HCT116 (cell line): Measurements from ENCODE around the gene LPIN1. TPM values are rescaled to one million over a fixed set of nuclear protein-coding genes. Genes with fewer than 3 reads are reported as not detected.

Experiments
- ATAC-seq: fragments of 200-7000 bp; cut with Tn5 transposase; 2 replicates; pipeline ENCODE4 v1.9.1; 2020; ENCODE audit warnings: mild to moderate bottlenecking, moderate library complexity
- BruUV-seq: library from RNA; stranded (reverse); fragments of 400-500 nt; replicated peaks from 2 replicates; lab custom pipeline; 2021; lab: Mats Ljungman, UMichigan
- CTCF ChIA-PET: fragments of 300-600 bp; sonication (Branson Sonifier 250); formaldehyde crosslinking; loops from one replicate; lab custom pipeline; 2021; ENCODE audit warnings: antibody characterized with exemption; lab: Charles Lee
- POLR2A ChIA-PET: fragments of 300-600, 350-600 bp; sonication (Branson Sonifier 250); formaldehyde crosslinking; loops from one replicate; lab custom pipeline; 2021; ENCODE audit warnings: antibody characterized with exemption; lab: Charles Lee
- RAD21 ChIA-PET, 2 experiments: fragments of 300-600 bp; sonication (Branson Sonifier 250); formaldehyde crosslinking; loops; one replicate each; lab custom pipeline; 2023; ENCODE audit warnings: low total read pairs in 2 of 2; ENCODE audit not compliant: uncharacterized antibody in 2 of 2, unreplicated experiment in 2 of 2, low non-redundant PET in 1 of 2; lab: Charles Lee
- DNase-seq: peaks from one replicate; pipeline ENCODE4 v3.0.0-alpha.2; 2010; ENCODE audit warnings: low read depth, low spot score
- H2AFZ ChIP-seq: fragments of 200-600 bp; shearing (Covaris generic), sonication (generic); 2 replicates; pipeline ENCODE4 v1.6.1; 2017; ENCODE audit warnings: low read depth, mixed run types, mixed read lengths, antibody characterized with exemption, low read length; ENCODE audit not compliant: poor library complexity, severe bottlenecking
- H3K27ac ChIP-seq: 2 replicates; pipeline ENCODE4 v1.5.1; 2012; ENCODE audit warnings: low read depth, low read length
- H3K27me3 ChIP-seq: fragments of 200-600 bp; sonication (generic); 2 replicates; pipeline ENCODE4 v1.6.1; 2016; ENCODE audit warnings: mixed run types, low read length, mixed read lengths; ENCODE audit not compliant: insufficient read depth
- H3K36me3 ChIP-seq, 2 experiments: fragments of 200-500 bp in 1 of 2; fragments of 200-600 bp in 1 of 2; sonication (Bioruptor generic) in 1 of 2; sonication (generic) in 1 of 2; 2 replicates each; pipeline versions ENCODE4 v1.5.1 to v1.6.1; 2014 to 2016; ENCODE audit warnings: low read length in 2 of 2, inconsistent platforms in 1 of 2, mixed read lengths in 1 of 2, mixed run types in 1 of 2; ENCODE audit not compliant: insufficient read depth in 2 of 2, control insufficient read depth in 1 of 2
- H3K4me1 ChIP-seq, 2 experiments: fragments of 200-600 bp in 1 of 2; sonication (generic) in 1 of 2; 2 replicates each; pipeline versions ENCODE4 v1.5.1 to v1.6.1; 2012 to 2017; ENCODE audit warnings: low read length in 2 of 2, inconsistent platforms in 1 of 2, mild to moderate bottlenecking in 1 of 2, mixed read lengths in 1 of 2, mixed run types in 1 of 2, moderate library complexity in 1 of 2; ENCODE audit not compliant: insufficient read depth in 2 of 2, control insufficient read depth in 1 of 2
- H3K4me2 ChIP-seq: fragments of 200-600 bp; sonication (generic); 2 replicates; pipeline ENCODE4 v1.6.1; 2017; ENCODE audit warnings: mixed run types, low read length, mixed read lengths
- H3K4me3 ChIP-seq, 2 experiments: fragments of 200-600 bp in 1 of 2; sonication (generic) in 1 of 2; replicated peaks in 1 of 2; 2 replicates each; pipeline ENCODE4 v1.5.1; 2011 to 2016; ENCODE audit warnings: low read length in 2 of 2, control low read depth in 1 of 2, low read depth in 1 of 2, mild to moderate bottlenecking in 1 of 2, mixed read lengths in 1 of 2, mixed run types in 1 of 2
- H3K79me2 ChIP-seq: fragments of 200-600 bp; sonication (generic); 2 replicates; pipeline ENCODE4 v1.6.1; 2017; ENCODE audit warnings: mild to moderate bottlenecking, mixed run types, low read length, moderate library complexity, mixed read lengths; ENCODE audit not compliant: insufficient read depth
- H3K9ac ChIP-seq: fragments of 200-600 bp; sonication (generic); 2 replicates; pipeline ENCODE4 v1.6.1; 2016; ENCODE audit warnings: low read length, mixed read lengths
- H3K9me2 ChIP-seq: fragments of 200-600 bp; sonication (generic), shearing (Covaris generic); 2 replicates; pipeline ENCODE4 v1.6.1; 2017; ENCODE audit warnings: mixed run types, mild to moderate bottlenecking, moderate library complexity; ENCODE audit not compliant: insufficient read depth
- H3K9me3 ChIP-seq, 2 experiments: fragments of 200-500 bp in 1 of 2; fragments of 200-600 bp in 1 of 2; sonication (Bioruptor generic) in 1 of 2; sonication (generic) in 1 of 2; 2 replicates each; pipeline ENCODE4 v1.6.1; 2014 to 2017; ENCODE audit warnings: low read length in 2 of 2, mixed read lengths in 2 of 2, inconsistent platforms in 1 of 2, low read depth in 1 of 2, mild to moderate bottlenecking in 1 of 2, mixed run types in 1 of 2, moderate library complexity in 1 of 2; ENCODE audit not compliant: control insufficient read depth in 1 of 2, insufficient read depth in 1 of 2
- H4K20me1 ChIP-seq: fragments of 200-600 bp; sonication (generic), shearing (Covaris generic); 2 replicates; pipeline ENCODE4 v1.6.1; 2017; ENCODE audit warnings: mixed run types, mild to moderate bottlenecking, moderate library complexity; ENCODE audit not compliant: insufficient read depth
- CBX3 ChIP-seq: IDR thresholded peaks from 2 replicates; pipeline ENCODE4 v1.6.1; 2012; ENCODE audit warnings: low read depth
- CEBPB ChIP-seq: IDR thresholded peaks from 2 replicates; pipeline ENCODE4 v1.6.1; 2012; ENCODE audit warnings: low read depth
- EGR1 ChIP-seq: IDR thresholded peaks from 2 replicates; pipeline ENCODE4 v1.6.1; 2012; ENCODE audit warnings: low read depth
- ELF1 ChIP-seq: IDR thresholded peaks from 2 replicates; pipeline ENCODE4 v1.6.1; 2012; ENCODE audit warnings: low read depth, borderline replicate concordance
- EZH2 ChIP-seq: fragments of 200-600 bp; sonication (generic); IDR thresholded peaks from 2 replicates; pipeline ENCODE4 v1.6.1; 2017; ENCODE audit warnings: antibody characterized with exemption, mixed run types
- EZH2phosphoT487 ChIP-seq: fragments of 200-600 bp; IDR thresholded peaks from 2 replicates; pipeline ENCODE4 v1.6.1; 2018; ENCODE audit warnings: antibody characterized with exemption, borderline replicate concordance
- FOSL1 ChIP-seq: IDR thresholded peaks from 2 replicates; pipeline ENCODE4 v1.6.1; 2012; ENCODE audit warnings: low read depth
- JUND ChIP-seq: IDR thresholded peaks from 2 replicates; pipeline ENCODE4 v1.6.1; 2012
- POLR2A ChIP-seq: IDR thresholded peaks from 2 replicates; pipeline ENCODE4 v1.7.0; 2011; ENCODE audit warnings: borderline replicate concordance; ENCODE audit not compliant: insufficient read depth, insufficient read length; ENCODE audit errors: extremely low read depth
- RAD21 ChIP-seq: IDR thresholded peaks from 2 replicates; pipeline ENCODE4 v1.6.1; 2012; ENCODE audit warnings: low read depth, mild to moderate bottlenecking
- SIN3A ChIP-seq: IDR thresholded peaks from 2 replicates; pipeline ENCODE4 v1.6.1; 2012; ENCODE audit warnings: low read depth
- SP1 ChIP-seq: IDR thresholded peaks from 2 replicates; pipeline ENCODE4 v1.6.1; 2012; ENCODE audit warnings: low read depth
- SRF ChIP-seq: IDR thresholded peaks from 2 replicates; pipeline ENCODE4 v1.6.1; 2012; ENCODE audit warnings: low read depth
- TCF7L2 ChIP-seq: IDR thresholded peaks from 2 replicates; pipeline ENCODE4 v1.7.0; 2011; ENCODE audit warnings: borderline replicate concordance, inconsistent platforms; ENCODE audit not compliant: insufficient read depth, insufficient read length; ENCODE audit errors: extremely low read depth
- ZFX ChIP-seq: fragments of 450-650 bp; IDR thresholded peaks from 2 replicates; pipeline ENCODE4 v1.6.1; 2017
- ZNF274 ChIP-seq: fragments of 200-500 bp; sonication (Bioruptor generic); IDR thresholded peaks from 2 replicates; pipeline ENCODE4 v1.6.1; 2014; ENCODE audit warnings: mild to moderate bottlenecking, low read depth, low read length, inconsistent platforms
- intact Hi-C: fragments of 100-400 bp; cut with micrococcal nuclease; formaldehyde crosslinking; loops from 2 replicates; pipeline ENCODE4 v1.10.0; 2022
- total RNA-seq: library from RNA; stranded (reverse); gene quantifications from one replicate; pipeline ENCODE4 v1.2.1, GENCODE V29; 2021; ENCODE audit not compliant: unreplicated experiment
- TF ChIP-seq, protein P1 (sequence below): IDR thresholded peaks from 2 replicates; pipeline ENCODE4 v1.6.1; 2012
- TF ChIP-seq, protein P2 (sequence below): IDR thresholded peaks from 2 replicates; pipeline ENCODE4 v1.6.1; 2011; ENCODE audit warnings: mild to moderate bottlenecking, low read length, moderate library complexity; ENCODE audit not compliant: insufficient replicate concordance; ENCODE audit errors: extremely low read depth
- TF ChIP-seq, protein P3 (sequence below): IDR thresholded peaks from 2 replicates; pipeline ENCODE4 v1.6.1; 2012; ENCODE audit warnings: low read depth

LPIN1 gene
- total RNA-seq, 1 experiment from 2014 or later = 16.7 TPM

DNA sequence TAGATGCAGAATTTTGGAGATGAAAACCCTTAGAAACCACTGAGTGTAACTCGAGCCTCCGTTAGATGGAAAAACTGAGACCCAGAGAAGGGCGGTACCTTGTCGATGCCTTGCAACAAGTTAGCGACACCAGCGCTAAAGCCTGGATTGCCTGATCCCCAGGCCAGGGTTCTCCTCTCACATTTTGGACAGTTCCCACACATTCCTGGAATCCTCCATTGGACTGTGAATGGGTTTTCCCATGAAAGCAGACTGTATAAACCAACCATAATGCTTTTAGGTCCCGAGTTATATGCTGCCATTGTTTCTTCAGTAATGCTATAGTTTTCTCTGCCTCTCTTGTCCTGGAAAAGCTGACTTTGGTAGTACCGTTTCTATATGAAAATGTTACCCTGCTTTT is 37.1 kb upstream of the LPIN1 start:
- ATAC-seq (no peak), DNase-seq (no peak)
- no peak for TF ChIP-seq SRF
- no peak for TF ChIP-seq ELF1
- TF ChIP-seq SP1 = no peak
- TF ChIP-seq FOSL1 = no peak
- TF ChIP-seq TCF7L2 = no peak
- TF ChIP-seq EGR1 = no peak
- TF ChIP-seq, protein P1, sequence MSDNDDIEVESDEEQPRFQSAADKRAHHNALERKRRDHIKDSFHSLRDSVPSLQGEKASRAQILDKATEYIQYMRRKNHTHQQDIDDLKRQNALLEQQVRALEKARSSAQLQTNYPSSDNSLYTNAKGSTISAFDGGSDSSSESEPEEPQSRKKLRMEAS = no peak
- no peak for TF ChIP-seq SIN3A
- no peak for TF ChIP-seq CBX3
- TF ChIP-seq ZNF274 = no peak
- TF ChIP-seq EZH2phosphoT487 = no peak
- no peak for TF ChIP-seq JUND
- no peak for TF ChIP-seq ZFX
- no peak for TF ChIP-seq EZH2
- TF ChIP-seq, protein P2, sequence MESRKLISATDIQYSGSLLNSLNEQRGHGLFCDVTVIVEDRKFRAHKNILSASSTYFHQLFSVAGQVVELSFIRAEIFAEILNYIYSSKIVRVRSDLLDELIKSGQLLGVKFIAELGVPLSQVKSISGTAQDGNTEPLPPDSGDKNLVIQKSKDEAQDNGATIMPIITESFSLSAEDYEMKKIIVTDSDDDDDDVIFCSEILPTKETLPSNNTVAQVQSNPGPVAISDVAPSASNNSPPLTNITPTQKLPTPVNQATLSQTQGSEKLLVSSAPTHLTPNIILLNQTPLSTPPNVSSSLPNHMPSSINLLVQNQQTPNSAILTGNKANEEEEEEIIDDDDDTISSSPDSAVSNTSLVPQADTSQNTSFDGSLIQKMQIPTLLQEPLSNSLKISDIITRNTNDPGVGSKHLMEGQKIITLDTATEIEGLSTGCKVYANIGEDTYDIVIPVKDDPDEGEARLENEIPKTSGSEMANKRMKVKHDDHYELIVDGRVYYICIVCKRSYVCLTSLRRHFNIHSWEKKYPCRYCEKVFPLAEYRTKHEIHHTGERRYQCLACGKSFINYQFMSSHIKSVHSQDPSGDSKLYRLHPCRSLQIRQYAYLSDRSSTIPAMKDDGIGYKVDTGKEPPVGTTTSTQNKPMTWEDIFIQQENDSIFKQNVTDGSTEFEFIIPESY = no peak
- TF ChIP-seq RAD21 = no peak
- TF ChIP-seq, protein P3, sequence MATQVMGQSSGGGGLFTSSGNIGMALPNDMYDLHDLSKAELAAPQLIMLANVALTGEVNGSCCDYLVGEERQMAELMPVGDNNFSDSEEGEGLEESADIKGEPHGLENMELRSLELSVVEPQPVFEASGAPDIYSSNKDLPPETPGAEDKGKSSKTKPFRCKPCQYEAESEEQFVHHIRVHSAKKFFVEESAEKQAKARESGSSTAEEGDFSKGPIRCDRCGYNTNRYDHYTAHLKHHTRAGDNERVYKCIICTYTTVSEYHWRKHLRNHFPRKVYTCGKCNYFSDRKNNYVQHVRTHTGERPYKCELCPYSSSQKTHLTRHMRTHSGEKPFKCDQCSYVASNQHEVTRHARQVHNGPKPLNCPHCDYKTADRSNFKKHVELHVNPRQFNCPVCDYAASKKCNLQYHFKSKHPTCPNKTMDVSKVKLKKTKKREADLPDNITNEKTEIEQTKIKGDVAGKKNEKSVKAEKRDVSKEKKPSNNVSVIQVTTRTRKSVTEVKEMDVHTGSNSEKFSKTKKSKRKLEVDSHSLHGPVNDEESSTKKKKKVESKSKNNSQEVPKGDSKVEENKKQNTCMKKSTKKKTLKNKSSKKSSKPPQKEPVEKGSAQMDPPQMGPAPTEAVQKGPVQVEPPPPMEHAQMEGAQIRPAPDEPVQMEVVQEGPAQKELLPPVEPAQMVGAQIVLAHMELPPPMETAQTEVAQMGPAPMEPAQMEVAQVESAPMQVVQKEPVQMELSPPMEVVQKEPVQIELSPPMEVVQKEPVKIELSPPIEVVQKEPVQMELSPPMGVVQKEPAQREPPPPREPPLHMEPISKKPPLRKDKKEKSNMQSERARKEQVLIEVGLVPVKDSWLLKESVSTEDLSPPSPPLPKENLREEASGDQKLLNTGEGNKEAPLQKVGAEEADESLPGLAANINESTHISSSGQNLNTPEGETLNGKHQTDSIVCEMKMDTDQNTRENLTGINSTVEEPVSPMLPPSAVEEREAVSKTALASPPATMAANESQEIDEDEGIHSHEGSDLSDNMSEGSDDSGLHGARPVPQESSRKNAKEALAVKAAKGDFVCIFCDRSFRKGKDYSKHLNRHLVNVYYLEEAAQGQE = no peak
- TF ChIP-seq POLR2A = no peak
- TF ChIP-seq CEBPB = no peak
- no peaks in the 10 kb centered on the region for H3K36me3 ChIP-seq
- CTCF ChIA-PET = interaction anchor here (1.2 kb wide), 1 partner anchor 70 kb away, joined by 3 read pairs; no protein-coding TSS in a partner anchor
- no peak overlapping the region for H3K27ac ChIP-seq
- H3K4me2 ChIP-seq = no peak overlapping the region
- POLR2A ChIA-PET = no interaction called here
- no peaks in the 10 kb centered on the region for H3K27me3 ChIP-seq
- H3K4me1 ChIP-seq = peaks cover 0 to 8% of the 10 kb centered on the region in 2 experiments; a peak in 1 of 4 replicates
- H3K9ac ChIP-seq = no peak overlapping the region
- no peaks in the 10 kb centered on the region for H3K9me2 ChIP-seq
- RAD21 ChIA-PET = no interaction called here
- H2AFZ ChIP-seq = no peak overlapping the region
- H4K20me1 ChIP-seq = no peaks in the 10 kb centered on the region
- intact Hi-C loops = no loop called here
- no peaks in the 10 kb centered on the region for H3K9me3 ChIP-seq
- H3K79me2 ChIP-seq = no peaks in the 10 kb centered on the region
- no TSS peak for BruUV-seq
- H3K4me3 ChIP-seq = no peak overlapping the region
